GM18498 (cell line): Measurements from ENCODE around the gene MRGPRX2.

Experiments used
- ATAC-seq: cut with Tn5 transposase; IDR thresholded peaks from one replicate; pipeline ENCODE4 v1.9.1; 2021; ENCODE audit warnings: mild to moderate bottlenecking, moderate library complexity; ENCODE audit not compliant: unreplicated experiment

The MRGPRX2 gene

DNA sequence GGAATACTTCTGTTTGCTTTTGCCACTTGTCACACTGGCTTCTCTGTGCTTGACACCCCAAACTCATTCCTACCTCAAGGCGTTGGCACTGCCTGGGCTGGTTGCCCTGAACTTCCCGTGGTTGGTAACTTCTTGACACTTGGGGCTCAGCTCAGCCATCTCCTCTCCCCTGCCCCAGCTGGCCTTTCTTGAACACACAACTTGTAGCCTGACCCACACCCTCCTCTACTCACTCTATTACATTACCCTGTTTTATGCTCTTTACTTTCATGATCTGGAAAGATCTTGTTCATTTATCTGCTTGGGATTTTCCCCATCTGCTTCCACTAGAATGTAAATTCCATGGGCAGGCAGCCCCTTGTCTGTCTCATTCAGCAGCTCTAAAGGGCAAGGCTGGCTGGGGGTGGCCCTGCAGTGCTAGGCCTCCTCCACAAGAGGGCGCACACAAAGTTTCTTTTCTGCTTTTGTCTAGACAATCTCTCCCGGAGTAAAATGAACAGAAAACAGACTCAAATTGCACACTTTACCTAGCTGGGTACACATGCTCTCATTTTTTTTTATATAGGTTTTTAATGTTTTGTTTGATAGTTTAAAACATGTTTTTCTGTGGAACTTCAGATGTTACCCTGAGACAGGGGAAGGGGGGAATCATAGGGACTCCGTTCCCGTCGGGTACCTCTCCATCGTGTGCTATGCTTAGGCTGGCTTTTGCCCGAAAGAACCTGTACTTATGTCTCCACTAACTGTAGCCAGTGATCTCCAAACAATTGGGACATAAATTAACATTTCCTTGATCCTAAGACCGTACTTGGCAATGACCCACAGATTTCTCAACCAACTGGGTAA, 16.4 kb upstream of the MRGPRX2 start:
- ATAC-seq: peak; percentile 80

DNA sequence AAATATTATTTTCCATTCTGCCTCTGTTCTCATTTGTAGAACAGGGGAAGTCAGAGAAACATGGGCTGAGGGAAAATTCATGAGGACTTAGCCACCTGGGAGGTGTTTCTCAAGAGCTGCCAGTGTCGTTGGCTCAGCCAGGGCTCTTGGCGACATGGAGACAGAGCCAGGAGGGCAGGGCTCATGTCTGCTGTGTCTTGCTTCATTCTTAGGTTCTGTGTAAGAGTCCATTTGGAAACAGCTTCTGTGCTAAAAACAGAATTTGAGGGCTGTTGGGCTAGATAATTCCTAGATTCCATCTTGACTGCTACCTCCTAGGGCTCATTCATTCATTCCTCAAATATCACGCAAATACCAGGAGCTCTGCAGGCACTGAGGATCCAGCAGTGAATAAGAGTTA, 15.1 kb upstream of the MRGPRX2 start:
- no peak for ATAC-seq

DNA sequence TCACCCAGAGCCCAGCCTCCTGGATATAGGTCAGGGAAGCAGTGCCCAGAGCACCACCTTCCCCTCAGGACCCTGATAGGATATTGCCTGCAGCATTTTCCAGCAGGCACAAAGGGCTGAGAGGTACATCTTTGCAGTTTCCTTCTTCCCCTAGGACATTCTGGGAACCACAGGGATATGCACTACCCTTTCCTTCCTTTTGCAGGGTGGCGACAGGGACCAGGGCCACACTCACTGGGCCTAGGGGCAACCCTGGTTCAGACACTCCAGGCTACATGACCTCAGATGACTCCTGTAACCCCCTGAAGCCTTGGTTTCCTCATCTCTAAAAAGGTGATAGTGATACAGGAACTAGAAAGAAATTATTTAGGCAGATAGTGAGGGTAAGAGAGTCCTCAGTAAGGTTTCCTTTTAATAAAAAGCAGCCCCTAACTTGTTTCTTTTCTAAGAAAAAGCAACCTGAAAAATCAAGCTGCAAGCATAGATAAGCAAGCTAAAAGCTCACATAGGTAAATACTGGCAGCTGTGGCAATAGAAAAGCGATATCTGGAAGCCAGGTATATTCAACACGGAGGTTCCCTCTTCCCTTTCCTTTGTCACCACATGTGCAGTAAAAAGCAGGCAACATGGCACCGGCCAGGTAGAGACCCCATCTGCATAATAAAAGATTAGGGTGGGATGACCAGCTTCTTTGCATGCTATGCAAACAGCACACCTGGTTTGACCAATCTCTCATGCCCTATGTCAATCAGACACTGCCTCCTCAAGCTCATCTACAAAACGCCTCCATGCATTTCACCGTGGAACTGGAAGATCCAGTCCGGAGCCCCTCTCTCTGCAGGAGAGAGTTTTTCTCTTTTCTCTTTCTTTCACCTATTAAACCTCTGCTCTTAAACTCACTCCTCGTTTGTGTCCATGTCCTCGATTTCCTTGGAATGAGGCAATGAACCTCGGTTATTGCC, 13.2 kb upstream of the MRGPRX2 start:
- ATAC-seq: no peak

DNA sequence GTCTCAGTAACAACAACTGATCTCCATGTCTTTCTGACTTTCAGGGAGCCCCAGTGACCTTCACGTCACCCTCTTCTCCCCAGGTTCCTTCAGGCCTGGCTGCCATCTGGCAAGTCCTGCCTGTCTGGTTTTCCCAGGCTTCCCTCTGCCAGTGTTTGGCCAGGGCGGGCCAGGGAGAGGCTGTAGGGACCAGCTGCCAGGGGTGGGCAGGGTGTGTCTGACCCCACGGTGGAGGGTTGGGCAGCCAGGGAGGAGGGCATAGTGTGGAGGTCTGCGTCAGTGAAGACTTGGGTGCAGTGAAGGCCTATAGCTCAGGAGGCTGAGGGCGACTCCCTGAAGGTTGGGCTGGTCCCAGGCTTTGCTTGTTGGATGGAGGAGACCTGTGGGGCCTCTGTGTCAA, 11.9 kb upstream of the MRGPRX2 start:
- no peak for ATAC-seq

GRCh38 chr11:19071255-19071654, 10.7 kb upstream of the MRGPRX2 start:
- ATAC-seq: peak; percentile 98

DNA sequence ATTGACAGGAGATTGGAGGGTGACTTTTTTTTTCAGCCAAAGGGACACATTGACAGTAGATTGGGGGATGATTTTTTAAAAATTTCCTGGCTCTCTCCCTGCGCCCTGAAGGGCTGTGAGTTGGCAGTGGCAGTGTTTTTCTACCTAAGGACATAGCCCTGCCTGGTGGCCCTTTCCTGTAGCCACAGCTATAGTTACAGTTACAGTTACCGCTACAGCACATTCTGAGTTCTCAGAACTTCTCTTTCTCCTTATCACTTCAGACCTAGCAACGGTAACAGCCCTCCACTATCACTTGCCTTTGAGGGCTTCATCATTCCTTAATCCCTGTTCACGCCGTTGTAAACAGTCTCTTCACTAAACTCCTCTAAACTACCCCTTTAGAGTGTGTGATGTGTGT, 684 bp downstream of the MRGPRX2 start:
- ATAC-seq: no peak

- ATAC-seq: no peak
Measured at GRCh38 chr11:19055905-19056304, 4.6 kb downstream of the MRGPRX2 start.

DNA sequence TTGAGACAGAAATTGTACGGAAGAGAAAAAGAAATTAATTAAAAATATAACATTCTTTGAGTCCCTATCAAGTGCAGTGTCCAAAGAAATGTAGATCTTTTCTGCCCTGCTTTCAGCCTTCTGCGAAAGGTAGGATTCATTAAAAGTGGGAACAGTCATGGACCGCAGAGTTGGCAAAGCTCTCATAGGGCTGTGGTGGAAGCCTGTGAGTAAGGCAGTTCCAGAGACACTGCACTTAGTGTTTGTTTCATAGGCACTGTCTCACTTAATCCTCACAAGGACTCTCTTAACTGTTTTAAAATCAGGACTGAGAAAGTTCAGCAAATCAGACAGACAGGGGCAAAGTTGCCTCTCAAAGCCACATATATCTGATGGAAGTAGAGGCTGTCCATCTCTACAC, 5.5 kb downstream of the MRGPRX2 start:
- ATAC-seq: no peak

DNA sequence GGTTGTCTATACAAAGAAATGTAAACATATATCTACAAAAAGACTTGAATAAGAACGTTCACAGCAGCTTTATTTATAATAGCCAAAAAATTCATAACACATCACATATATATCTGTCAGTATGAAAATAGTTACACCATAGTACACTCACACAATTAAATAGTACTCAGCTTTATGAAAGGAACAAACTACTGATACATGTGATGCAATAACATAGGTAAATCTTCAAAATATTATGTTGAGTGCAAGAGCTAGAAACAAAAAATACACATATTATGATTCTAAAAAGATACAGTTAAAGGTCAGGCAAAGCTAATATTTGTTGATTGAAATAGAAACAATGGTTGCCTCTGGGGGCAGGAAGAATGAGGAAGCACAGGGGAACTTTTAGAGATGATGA, 6.6 kb downstream of the MRGPRX2 start:
- ATAC-seq: no peak

DNA sequence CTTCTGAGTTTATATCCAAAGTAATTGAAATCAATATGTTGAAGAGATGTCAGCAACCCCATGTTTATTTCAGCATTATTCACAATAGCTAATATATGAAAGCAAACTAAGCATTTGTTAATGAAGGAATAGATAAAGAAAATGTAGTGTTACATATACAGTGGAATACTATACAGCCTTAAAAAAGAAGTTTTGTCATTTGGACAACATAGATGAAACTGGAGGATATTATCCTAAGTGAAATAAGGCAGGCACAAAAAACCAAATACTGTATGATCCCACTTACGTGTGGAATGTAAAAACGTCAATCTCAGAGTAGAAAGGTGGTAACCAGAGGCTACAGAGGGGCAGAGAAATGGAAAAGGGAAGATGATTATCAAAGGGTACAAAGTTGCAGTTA, 10.2 kb downstream of the MRGPRX2 start:
- no peak for ATAC-seq

DNA sequence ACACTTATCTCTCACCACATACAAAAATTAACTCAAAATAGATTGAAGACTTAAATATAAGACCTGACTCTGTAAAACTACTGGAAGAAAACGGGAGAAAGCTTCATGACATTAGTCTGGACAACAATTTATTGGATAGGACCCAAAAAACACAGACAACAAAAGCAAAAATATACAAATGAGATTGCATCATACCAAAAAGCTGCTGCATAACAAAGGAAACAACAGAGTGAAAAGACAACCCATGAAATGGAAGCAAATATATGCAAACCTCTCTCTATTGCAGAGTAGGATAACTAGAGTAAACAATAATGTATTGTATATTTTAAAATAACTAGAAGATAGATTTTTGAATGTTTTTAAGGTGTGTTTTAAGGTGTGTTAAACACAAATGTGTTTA, 11.2 kb downstream of the MRGPRX2 start:
- no peak for ATAC-seq

- ATAC-seq: no peak
Measured at GRCh38 chr11:19040051-19040450, 20.5 kb downstream of the MRGPRX2 start.

- ATAC-seq: no peak
Measured at GRCh38 chr11:19039409-19039808, 21.1 kb downstream of the MRGPRX2 start.

DNA sequence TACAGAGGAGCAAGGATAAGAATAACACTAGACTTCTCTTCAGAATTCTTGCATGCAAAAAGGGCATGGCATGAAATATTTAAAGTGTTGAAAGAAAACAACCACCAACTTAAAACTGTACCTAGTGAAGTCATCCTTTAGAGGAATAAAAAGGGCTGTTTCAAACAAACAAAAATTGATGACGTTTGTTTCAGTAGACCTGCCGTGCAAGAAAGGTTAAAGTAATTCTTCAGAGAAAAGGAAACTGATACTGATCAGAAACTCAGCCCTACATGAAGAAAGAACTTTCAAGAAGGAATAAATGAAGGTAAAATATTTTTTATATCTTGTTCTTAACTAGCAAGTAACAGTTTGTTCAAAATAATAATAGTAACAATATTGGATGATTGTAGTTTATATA, 27.5 kb downstream of the MRGPRX2 start:
- no peak for ATAC-seq

GRCh38 chr11:19027829-19028595, 32.5 kb downstream of the MRGPRX2 start:
- ATAC-seq: no peak

GRCh38 chr11:19026862-19027261, 33.7 kb downstream of the MRGPRX2 start:
- ATAC-seq: no peak

GRCh38 chr11:19025481-19026406, 34.8 kb downstream of the MRGPRX2 start:
- no peak for ATAC-seq

DNA sequence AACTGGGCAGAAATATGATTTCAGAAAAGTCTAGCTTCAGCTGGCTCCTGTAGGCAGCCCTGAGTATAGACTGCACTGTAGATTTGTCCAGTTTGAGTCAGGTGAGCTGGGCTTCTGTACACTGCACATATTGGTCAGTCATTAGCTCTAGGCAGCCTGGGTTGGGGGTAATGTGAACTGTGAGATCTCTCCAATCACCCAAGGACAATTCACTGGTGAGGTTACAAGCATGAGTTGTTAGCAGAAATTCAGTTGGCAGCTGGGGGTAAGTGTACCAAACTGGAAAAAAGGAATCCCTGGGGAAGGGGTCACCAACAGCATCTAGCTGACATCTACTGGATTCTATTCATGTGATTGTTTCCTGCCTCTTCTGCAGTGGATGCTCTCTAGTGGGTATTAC, 39.7 kb downstream of the MRGPRX2 start:
- ATAC-seq: no peak

DNA sequence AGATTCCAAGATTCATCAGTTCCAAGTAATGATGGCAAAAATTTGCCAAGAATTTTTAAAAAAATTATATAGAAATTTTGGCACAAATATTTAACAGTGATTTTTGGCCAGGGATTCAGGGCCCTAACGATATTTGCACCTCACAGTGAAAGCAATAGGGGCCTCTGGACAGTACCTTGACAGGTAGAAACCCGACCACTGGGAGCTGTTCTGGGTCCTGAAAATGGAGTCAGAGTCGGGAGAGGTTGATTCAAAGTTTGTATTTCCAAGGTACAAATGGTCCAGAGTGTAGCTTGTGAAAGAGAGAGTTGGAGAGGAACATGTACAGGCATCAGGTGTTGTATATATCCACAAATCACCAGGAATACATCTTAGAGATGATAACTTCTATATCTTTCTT, 41.6 kb downstream of the MRGPRX2 start:
- ATAC-seq: no peak
